GM18867 (cell line): ENCODE data around the gene GTPBP4.
A peak's percentile ranks its signal among the peaks of the same experiment; 100 is the strongest.

Experiments
- ATAC-seq: cut with Tn5 transposase; IDR thresholded peaks from one replicate; pipeline ENCODE4 v1.9.1; 2021; ENCODE audit warnings: mild to moderate bottlenecking, moderate library complexity; ENCODE audit not compliant: unreplicated experiment

The GTPBP4 gene

GRCh38 chr10:987870-988666 is at the start of gene GTPBP4:
Gene GTPBP4 (plus strand): TSS chr10:988434. CDS start chr10:988480, 46 bp downstream.
- peak; percentile 93 for ATAC-seq

GRCh38 chr10:938941-939678 is 49.1 kb upstream of the GTPBP4 start:
- no peak for ATAC-seq

GRCh38 chr10:943334-944033 is 44.8 kb upstream of the GTPBP4 start:
- ATAC-seq: peak; percentile 55

DNA sequence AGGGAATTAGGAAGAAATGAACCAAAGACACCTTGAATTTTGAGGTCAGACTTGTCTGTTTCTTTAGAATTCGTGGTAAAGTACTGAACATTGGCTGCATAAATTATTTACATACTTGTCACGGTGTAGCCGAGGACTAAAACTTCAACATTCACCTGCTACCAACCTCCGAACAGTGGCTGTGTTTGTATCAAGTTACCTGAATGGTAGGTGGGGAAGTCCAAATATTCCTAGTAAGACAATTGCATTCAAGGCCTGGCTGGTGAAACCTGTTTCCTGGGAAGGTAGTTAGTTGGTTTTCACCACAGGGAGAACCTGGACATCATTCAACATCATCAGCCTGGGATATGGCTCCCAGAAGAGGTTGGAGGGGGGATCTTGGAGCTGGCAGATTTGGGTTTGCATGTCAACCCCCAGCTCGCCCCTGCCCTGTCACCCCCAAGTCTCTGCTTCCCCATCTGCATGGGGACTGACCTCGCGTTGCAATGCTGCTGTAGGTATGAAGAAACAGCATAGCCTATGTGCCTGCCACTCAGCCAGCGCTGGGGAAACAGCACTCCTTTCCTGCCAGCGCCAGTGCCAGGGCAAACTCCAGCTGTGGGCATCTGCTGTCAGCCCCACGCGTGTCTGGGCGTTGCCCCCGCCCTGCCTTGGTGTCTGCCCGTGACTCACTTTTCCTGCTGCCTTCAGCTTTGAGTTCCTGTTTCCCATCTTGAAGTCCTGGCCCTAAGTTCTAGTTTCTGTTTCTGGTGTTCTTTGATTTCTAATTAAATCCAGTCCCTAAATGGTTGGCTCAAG is 44.0 kb upstream of the GTPBP4 start:
- ATAC-seq: peak; percentile 31

DNA sequence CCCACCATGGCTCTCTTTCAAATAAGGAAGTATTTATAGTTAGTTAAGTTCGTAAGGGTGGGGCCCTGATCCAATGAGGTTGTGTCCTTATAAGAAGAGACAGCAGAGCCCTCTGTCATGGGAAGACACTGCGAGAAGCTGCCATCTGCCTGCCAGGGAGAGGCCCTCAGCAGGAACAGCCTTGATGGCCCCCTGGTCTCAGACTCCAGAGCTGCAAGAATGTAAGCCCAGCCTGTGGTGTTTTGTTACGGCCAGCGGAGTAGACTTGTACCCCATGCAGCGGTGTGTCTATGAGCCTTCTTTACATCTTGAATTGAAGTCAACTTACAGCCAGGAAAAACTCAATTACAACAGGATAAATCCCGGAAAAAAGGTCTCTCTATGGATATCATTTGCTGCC is 42.5 kb upstream of the GTPBP4 start:
- ATAC-seq: no peak

DNA sequence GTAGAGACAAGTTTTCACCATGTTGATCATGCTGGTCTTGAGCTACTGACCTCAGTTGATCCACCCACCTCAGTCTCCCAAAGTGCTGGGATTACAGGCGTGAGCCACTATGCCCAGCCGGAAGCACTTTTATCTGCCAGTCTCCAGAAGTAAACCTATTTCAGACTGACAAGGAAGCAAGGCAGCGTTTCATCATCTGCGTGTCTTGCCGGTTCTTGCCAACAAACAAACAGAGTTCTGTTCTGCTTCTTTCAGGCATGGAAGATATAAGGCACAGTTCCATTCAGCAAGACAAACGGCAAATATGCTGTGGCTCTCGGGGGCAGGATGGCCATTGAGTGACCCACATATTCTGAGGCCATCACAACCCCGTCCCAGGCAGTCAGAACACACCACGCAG is 41.2 kb upstream of the GTPBP4 start:
- no peak for ATAC-seq

DNA sequence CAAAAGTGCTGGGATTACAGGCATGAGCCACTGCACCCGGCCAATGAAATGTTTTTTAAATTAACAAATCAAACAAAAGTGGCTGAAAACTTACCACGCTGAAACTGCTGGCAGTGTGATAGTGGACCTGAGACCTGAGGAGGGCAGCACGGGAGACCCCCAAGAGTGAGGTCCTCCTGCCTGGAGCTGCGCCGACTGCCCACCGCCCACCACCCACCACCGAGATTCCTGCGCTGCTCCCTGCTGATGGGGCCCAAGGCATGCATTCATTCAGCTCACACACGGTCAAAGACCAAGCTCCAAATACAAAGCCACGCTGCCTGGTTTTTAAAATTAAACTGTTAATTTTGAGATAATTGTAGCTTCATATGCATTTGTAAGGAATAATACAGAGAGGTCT is 40.4 kb upstream of the GTPBP4 start:
- no peak for ATAC-seq

GRCh38 chr10:948347-948746 is 39.9 kb upstream of the GTPBP4 start:
- no peak for ATAC-seq

GRCh38 chr10:949446-949845 is 38.8 kb upstream of the GTPBP4 start:
- no peak for ATAC-seq

GRCh38 chr10:953836-954235 is 34.4 kb upstream of the GTPBP4 start:
- ATAC-seq: no peak

DNA sequence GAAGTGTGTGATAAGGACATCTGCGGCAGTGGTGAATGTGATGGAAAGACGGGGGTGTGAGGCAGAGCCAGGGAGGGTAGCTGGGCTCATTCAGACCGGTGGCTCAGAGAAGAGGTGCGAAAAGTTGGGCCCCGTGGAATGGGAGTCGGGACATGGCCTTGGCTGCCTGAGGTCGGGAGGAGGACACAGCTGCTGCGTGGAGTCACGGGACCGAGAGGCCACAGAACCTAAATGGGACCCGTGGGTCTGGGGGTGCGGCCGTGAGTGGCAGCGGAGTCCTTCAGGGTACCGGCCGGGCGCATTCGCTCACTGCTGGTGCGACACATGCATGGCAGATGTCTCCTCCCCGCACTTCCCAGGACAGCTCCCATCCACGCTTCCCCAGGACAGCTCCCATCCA is 33.8 kb upstream of the GTPBP4 start:
- ATAC-seq: no peak

DNA sequence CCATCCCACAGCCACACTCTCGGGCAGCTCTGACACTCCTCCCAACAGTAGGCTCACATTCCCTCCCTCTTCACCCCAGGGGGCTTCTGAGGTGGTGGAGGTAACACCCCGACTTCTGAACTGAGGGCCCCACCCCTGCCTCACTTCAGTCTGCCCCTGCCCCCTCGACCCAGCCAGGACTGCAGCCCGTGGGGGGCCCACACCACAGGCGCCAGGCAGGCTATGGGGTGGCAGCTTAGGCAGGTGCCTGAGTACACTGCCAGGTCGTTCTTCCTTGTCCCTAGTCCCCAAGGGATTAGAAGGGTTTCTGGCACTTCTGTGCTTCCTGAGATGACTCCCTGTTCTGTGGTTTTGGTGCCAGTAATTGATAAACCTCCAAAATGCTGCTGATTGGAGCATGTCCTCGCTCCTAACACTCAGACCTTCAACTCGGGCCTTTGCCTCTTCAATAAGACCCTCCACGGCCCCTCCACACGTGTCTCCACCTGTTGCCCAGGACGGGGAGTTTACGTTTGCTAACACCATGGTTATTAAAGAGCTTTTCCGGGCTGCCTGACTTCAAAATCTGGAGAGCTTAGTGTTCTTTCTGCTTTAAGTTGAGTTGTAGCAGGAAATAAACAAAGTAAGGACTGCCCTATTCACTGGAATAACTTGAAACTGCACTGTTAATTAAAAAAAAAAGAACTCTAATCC is 33.0 kb upstream of the GTPBP4 start:
- ATAC-seq: no peak

GRCh38 chr10:955820-956217 is 32.4 kb upstream of the GTPBP4 start:
- no peak for ATAC-seq

DNA sequence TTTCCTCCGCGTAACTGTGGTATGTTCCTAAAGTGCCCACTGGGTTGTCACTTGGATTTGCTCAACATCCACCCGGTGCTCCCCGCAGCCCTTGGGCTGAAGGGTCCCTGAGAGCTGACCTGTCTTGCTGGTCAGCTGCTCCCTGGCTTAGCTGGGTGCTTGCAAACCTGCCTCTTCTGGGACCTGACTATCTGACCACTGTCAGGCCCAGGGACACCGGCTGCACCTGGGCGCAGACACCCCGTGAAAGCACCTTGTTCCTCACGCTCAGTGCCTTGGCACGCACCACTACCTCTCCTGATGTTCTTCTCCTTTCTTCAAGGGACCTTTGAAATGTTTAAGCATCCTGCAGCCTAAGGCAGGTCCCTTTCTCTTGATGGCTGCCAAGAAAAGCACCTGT is 30.1 kb upstream of the GTPBP4 start:
- no peak for ATAC-seq

DNA sequence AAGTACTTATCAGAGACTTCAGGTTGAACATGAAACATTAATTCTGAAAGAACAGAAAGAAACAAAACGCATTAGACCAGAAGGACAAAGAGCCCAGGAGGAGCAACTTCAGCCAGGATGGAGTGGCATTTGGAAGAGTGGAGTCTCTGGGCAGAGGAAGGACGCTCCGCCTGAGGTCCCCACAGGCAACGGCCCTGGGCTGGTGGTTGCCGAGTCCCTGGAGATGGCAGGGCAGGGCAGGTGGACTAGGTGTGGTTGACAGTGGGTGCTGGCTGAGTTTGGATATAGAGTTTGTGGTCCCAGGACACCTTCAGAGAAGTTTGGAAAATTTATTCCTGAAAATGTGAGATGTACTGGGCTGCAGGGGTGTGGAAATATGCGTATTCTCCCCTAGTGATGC is 29.4 kb upstream of the GTPBP4 start:
- no peak for ATAC-seq

- no peak for ATAC-seq
Measured at GRCh38 chr10:962342-962741, 25.9 kb upstream of the GTPBP4 start.

- ATAC-seq: no peak
Measured at GRCh38 chr10:963186-963585, 25.0 kb upstream of the GTPBP4 start.

DNA sequence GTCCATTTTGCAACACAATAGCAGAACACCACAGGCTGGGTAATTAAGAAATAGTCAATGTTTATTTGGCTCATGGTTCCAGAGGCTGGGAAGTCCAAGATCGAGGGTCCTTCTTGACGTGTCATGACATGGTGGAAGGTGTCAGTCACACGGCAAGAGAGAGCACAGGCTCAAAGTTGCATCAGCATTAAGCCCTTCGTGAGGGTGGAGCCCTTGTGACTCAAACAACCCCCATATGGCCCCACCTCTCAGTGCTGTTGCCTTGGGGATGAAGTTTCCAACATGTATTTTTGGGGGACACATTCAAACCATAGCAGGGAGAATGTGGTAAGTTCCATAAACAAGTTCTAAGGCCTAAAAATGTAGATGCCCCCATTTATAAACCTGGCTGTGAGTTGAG is 24.6 kb upstream of the GTPBP4 start:
- ATAC-seq: no peak

- ATAC-seq: no peak
Measured at GRCh38 chr10:964321-964987, 23.8 kb upstream of the GTPBP4 start.

DNA sequence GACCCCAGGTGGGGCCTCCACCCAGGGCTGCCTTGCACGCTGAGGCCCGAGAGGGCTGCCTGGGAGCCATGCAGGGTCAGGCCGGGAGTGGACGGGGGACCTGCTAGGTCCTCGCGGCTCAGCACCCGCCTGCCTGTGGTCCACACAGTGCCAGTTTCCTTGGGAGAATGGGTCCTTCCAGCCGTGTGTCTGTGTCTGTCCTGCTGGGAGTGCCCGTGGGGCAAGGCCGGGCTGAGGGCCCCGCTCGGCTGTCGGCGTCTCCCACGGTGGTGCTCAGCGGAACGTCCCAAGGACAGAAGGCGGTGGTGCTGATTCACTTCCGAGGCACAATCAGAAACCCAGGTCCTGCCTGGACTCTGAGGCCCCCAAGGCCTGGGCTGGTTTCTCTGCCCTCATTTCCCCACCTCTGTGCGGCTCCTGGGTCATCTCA is 23.2 kb upstream of the GTPBP4 start:
- ATAC-seq: no peak
